ENCODE results near the gene COPE. TPM values are rescaled to one million over a fixed set of nuclear protein-coding genes. Genes with fewer than 3 reads are reported as not detected.

Gene COPE
- total RNA-seq, 1 experiment from 2014 or later, result 353 TPM

Other genes with a start within 250 kb of the COPE start
- 1.3 and 2.5 TPM in 2 replicates for gene CRTC1, start 235.7 kb downstream of the COPE start, total RNA-seq (2014; rRNA removed; shearing (Covaris generic))
- not detected in 2 replicates for gene COMP, start 128.1 kb downstream of the COPE start, total RNA-seq (2014; rRNA removed; shearing (Covaris generic))
- gene UPF1, start 87.4 kb downstream of the COPE start, total RNA-seq (2014; rRNA removed; shearing (Covaris generic)), result 47.6 and 68.1 TPM in 2 replicates
- not detected in 2 replicates for gene CERS1, start 23.2 kb downstream of the COPE start, total RNA-seq (2014; rRNA removed; shearing (Covaris generic))
- 105 and 134 TPM in 2 replicates for gene DDX49, start 328 bp upstream of the COPE start, total RNA-seq (2014; rRNA removed; shearing (Covaris generic))
- gene HOMER3, start 21.8 kb upstream of the COPE start, total RNA-seq (2014; rRNA removed; shearing (Covaris generic)), result 53.7 and 79.3 TPM in 2 replicates
- 31.8 and 46.4 TPM in 2 replicates for gene SUGP2, start 114.1 kb upstream of the COPE start, total RNA-seq (2014; rRNA removed; shearing (Covaris generic))
- 54.9 and 59.9 TPM in 2 replicates for gene ARMC6, start 114.2 kb upstream of the COPE start, total RNA-seq (2014; rRNA removed; shearing (Covaris generic))
- 3.4 and 6.7 TPM in 2 replicates for gene SLC25A42, start 144.6 kb upstream of the COPE start, total RNA-seq (2014; rRNA removed; shearing (Covaris generic))
- gene TMEM161A, start 219.1 kb upstream of the COPE start, total RNA-seq (2014; rRNA removed; shearing (Covaris generic)), result 18.3 and 23.5 TPM in 2 replicates

All from SJSA1 (cell line).